NT2/D1 (cell line): ENCODE data around the gene JDP2.

ENCODE experiments used
- SUZ12 ChIP-seq: IDR thresholded peaks from 2 replicates; pipeline ENCODE4 v1.6.1; 2011; ENCODE audit not compliant: insufficient read length, insufficient read depth; ENCODE audit errors: extremely low read depth
- YY1 ChIP-seq: IDR thresholded peaks from 2 replicates; pipeline ENCODE4 v1.6.1; 2011; ENCODE audit not compliant: insufficient read length, insufficient read depth

- TF ChIP-seq YY1: no peak
- no peak for TF ChIP-seq SUZ12
Measured at GRCh38 chr14:75489480-75489837, 61.6 kb downstream of the JDP2 start.
